Fibroblast of skin of left quadriceps (primary cell): Measurements from ENCODE around the gene WIZ.

Experiments
- DNase-seq, 2 experiments: peaks; one replicate each; pipeline ENCODE4 v3.0.0-alpha.2; 2013; ENCODE audit warnings: low read depth in 2 of 2

The WIZ gene

DNA sequence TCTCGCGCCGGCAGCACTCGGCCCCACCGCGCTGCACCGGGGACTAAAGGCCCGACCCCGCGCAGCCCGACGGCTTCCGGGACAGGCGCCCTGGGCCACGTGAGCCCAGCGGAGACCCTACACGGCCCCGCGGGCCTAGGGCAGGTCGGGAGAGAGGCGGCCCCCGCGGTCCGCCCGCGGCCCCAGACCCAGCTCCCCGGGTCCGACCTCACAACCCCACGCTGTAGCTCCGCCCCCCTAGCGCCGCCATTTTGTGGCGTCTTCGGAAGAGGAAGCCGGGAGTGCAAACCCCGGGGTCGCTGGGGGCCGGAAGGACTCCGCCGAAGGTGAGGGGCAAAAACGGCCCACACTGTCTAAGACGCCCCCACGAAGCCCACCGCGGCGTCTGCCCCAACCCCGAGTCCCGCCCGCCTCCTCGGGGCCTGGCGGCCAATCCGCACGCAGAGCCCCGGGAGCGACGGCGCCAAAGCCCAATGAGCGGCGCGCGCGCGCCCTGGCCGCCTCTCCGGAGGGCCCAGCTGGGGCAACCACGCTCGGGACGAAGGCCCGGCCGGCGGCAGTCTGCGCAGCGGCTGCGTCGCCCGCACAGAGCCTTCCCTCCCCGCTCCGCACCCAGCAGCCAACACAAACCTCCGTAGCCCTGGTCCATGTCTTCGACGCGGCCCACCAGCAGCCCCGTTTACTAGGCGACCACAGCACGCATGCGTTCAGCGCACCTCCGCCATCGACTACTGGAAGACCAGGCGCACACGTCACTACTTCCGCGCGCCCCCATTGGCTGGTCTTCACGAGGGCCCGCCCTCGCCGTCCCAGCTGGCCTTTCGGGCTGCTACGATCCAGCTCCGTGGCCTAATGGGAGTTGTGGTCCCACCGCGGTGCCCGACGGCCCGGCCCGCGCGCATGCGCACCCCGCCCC lies 70.4 kb downstream of the WIZ start, which contains the start of gene AKAP8:
Gene AKAP8 (minus strand): TSS at position 705 of the 916 bp plus-strand sequence. CDS start 56 bp downstream, at position 649.
- peak; percentile 97 to 98 for DNase-seq

DNA sequence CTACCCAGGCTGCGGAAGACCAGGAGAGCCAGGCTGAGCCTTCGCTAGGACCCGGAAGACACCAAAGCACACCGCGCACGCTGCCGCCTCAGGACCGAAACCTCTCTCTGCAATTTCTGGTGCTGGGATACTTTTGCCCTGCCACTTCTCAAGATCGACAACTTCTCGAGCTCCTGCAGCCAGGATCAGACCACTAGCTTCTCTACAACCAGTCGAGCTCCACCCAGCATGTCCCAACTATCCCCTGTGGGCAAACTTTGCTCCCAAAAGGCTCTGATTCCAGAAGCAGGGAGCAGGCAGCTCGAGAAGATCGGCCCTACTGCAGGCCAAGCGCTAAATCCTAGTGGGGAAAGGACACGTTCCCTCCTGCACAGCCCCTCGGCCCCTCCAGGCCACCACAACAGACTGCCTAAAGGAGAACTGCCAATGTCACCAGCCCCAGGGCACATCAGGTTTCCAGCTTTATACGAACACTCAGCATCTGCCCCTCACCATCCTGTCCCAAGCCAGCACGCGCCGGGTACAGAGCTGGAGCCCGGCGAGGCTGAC lies 71.1 kb downstream of the WIZ start:
- no peak for DNase-seq

DNA sequence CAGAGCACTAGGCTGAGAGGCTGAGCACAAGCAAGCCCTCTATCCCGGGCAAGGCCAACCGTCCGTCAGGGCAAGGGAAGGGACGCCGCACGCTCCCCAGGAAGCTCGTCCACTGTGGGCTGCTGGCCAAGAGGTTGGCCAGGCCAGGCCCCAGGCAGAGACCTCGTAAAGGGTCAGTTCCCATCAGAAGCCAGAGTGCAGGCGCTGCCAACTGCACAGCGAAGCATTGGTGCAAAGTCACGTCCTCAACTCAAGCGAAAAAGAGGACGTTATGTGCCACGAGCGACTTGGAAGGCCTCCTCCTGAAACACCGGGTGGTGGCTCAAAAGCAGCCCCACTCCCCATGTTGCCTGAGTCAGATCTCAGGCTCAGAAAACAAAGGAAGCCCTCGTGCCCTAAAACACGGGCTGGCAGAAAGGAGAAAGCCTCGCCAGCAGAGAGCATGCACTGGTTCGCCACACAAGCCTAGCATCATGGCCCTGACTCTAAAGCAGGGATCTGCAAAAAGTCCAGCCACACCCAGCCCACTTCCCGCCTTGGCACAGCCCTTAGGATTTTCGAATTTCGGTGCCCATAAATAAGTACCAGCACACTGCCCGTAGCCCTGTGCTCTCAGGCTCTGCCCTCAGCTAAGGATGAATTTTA lies 74.8 kb downstream of the WIZ start:
- DNase-seq = no peak

DNA sequence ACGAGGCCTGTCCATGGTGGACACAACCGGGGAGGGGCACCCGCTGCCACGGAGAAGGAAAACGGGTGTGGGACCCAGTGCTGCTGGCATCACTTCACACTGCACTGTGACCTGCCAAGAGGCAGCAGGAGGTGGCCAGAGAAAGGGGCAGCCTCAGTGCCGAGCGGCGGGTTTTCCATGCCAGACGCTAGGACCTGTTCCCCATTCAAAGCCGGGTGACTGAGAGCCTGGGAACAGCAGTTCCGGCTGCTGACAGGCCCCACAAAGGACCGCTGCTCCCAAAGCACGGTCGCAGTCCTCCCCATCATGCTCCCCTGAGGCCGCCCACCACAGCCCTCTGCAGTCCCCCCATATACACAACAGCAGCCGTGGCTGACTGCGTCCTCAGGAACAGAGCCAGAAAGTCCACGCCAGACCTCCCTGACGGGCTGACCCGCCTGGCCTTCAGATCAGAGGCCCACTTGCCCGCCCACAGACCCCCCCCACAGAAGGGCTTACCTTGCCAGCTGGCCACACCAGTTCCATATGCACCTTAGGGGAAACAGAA lies 75.6 kb downstream of the WIZ start:
- DNase-seq = no peak

DNA sequence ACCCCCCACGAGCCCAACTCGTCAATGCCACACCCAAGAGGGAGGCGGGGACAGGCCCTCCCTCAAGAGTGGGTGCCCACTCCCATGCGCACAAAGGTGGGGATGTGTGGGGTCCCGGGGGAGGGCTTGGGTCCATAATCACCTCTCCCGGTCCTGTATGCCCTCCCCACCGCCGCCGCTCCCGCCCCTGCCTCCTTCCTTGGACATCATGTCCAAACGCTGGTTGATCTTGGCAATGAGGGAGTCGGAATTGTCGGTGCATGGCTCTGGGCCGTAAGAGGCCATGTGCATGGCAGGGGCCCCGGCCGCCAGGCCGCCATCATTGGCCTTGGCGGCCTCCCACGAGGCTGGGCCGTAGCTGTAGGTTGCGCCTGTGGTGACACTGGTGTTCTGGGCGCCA lies 76.1 kb downstream of the WIZ start:
- no peak for DNase-seq

DNA sequence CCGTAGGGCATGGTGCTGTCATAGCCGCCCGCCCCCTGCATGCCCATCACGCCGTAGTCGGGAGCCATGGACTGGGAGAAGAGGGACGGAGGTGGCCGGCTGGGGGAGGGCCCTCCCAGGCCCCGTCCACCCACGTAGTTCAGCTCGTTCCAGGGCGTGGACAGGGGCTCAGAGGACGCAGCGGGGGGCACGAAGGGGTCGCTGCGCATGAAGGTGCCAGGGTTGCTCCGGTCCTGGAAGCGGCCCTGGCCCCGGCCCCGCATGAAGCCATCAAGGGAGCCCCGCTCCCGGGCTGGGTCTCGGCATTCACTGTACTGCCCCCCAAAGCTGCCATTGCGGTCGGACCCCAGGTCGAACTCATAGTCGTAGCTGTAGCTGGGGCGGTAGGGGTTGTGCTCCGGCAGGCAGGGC lies 76.9 kb downstream of the WIZ start:
- no peak for DNase-seq

DNA sequence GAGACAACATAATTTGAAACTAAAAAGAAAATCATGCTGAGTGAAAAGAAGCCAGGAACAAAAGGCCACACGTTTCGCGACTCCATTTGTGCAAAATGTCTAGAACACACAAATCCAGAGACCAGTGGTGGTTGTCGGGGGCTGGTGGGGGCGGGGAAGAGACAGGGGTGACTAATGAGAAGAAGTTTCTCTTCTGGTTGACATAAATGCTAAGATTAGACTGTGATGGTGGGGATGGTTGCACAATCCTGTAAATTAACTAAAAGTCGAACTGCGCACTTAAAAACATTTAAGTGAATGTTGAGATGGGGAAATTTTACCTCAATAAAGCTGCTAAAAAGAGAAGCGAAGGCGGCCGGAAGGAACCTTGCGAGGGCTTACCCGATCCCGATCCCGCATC lies 77.3 kb downstream of the WIZ start:
- no peak for DNase-seq

DNA sequence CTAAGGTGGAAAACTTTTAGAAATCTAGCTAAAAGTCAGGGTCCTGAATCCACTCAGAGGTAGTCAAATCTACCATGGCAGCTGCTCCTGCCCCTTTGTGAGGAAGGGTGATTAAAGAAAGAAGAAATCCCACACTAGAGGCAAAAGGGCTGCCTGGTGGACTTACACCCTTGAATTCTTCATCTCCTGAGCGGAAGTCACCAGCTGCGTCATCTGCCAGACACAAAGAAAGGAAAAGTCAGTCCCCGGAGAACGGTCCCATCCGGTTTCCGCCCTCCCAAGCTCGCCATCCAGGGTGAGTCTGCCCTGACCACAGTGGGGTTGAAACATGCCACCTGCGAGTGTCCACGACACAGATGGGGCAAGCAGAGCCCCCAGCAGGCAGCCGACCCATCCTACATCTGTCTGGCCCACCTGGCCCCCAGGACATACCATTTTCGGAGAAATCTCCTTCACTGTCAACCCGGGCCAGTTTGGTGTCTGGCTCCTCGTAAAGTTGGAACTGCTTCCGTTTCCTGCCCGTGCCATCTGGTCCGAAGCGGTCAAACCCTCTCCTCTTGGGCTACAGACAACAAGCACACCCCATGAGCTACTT lies 77.9 kb downstream of the WIZ start:
- no peak for DNase-seq

DNA sequence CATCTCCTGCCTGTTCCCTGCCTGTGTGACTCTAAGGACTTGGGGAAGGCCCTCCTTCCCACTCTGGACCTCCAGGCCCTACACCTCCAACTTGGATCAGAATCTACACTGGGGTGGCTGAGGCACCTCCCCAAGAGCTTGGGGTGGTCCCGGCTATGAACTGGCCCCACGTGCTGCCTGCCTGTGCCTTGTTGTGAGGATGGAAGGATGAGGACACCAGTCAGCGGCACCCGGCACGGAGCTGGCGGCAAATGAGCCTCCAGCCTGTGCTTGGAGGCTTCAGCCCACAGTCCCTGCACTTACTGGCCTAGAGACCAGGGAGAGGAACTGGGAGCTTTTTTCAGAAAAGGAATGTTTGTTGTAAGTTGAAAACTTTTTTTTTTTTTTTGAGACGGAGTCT lies 78.6 kb downstream of the WIZ start:
- no peak for DNase-seq
